Cardiac septum (tissue), 1 donor: ENCODE results near the gene KIAA1549. TPM values are rescaled to one million over a fixed set of nuclear protein-coding genes. Genes with fewer than 3 reads are reported as not detected.
"Not testable (repeated sequence)": the region's sequence is repeated elsewhere in the genome, so short reads cannot be mapped to it uniquely, and the experiment has no call there.

Experiments used
- DNase-seq: peaks from one replicate; pipeline ENCODE4 v3.0.0-alpha.2; 2020; ENCODE audit warnings: low spot score
- intact Hi-C: fragments of 100-400 bp; cut with DNase I; formaldehyde crosslinking; loops from one replicate; pipeline ENCODE4 v1.14.0; 2022
- total RNA-seq: library from RNA; stranded (reverse); fragmentation: NEBNext Ultra II Directional; extraction: Animal tissue kit (Norgen Biotek cat#: 25700); gene quantifications from one replicate; pipeline ENCODE4 v1.2.1, GENCODE V29; 2021
- donor health status: DM: no; HTN: no; CAD: no.

Gene KIAA1549
- total RNA-seq, 1 donor from 2014 or later = 1.4 TPM

- DNase-seq = no peak
- intact Hi-C loops = no loop called here
Observed at GRCh38 chr7:138837627-138838026, 143.6 kb downstream of the KIAA1549 start.

- intact Hi-C loops = no loop called here
- DNase-seq = no peak
Observed at GRCh38 chr7:138835087-138835486, 146.1 kb downstream of the KIAA1549 start.

- no peak for DNase-seq
- intact Hi-C loops = no loop called here
Observed at GRCh38 chr7:138834583-138834982, 146.6 kb downstream of the KIAA1549 start.

GRCh38 chr7:138833596-138833995 lies 147.6 kb downstream of the KIAA1549 start:
- intact Hi-C loops = no loop called here

GRCh38 chr7:138832966-138833365 lies 148.2 kb downstream of the KIAA1549 start:
- intact Hi-C loops = no loop called here
- DNase-seq = no peak

More at GRCh38 chr7:138833596-138833995, 147.6 kb downstream of the KIAA1549 start:
- DNase-seq = no peak

- intact Hi-C loops = no loop called here
- DNase-seq = no peak
Observed at GRCh38 chr7:138829335-138829734, 151.9 kb downstream of the KIAA1549 start.

GRCh38 chr7:138828302-138828701 lies 152.9 kb downstream of the KIAA1549 start:
- intact Hi-C loops = no loop called here
- DNase-seq = no peak

- DNase-seq = no peak
- intact Hi-C loops = no loop called here
Observed at GRCh38 chr7:138825049-138825721, 156.0 kb downstream of the KIAA1549 start.

- intact Hi-C loops = no loop called here
- DNase-seq = no peak
Observed at GRCh38 chr7:138822867-138823535, 158.2 kb downstream of the KIAA1549 start.

- intact Hi-C loops = no loop called here
- DNase-seq = no peak
Observed at GRCh38 chr7:138821912-138822311, 159.3 kb downstream of the KIAA1549 start.

- intact Hi-C loops = no loop called here
- DNase-seq = no peak
Observed at GRCh38 chr7:138819625-138820024, 161.6 kb downstream of the KIAA1549 start.

GRCh38 chr7:138816650-138817049 lies 164.5 kb downstream of the KIAA1549 start:
- DNase-seq = no peak
- intact Hi-C loops = no loop called here

GRCh38 chr7:138814816-138815332 lies 166.3 kb downstream of the KIAA1549 start:
- intact Hi-C loops = no loop called here
- no peak for DNase-seq

- intact Hi-C loops = no loop called here
- DNase-seq = no peak
Observed at GRCh38 chr7:138813945-138814344, 167.2 kb downstream of the KIAA1549 start.

- DNase-seq, intact Hi-C loops: not testable (repeated sequence)
Observed at GRCh38 chr7:138811327-138811726, 169.9 kb downstream of the KIAA1549 start.

GRCh38 chr7:138809346-138809745 lies 171.8 kb downstream of the KIAA1549 start:
- DNase-seq = no peak
- intact Hi-C loops = no loop called here

- intact Hi-C loops = no loop called here
Observed at GRCh38 chr7:138804618-138805017, 176.6 kb downstream of the KIAA1549 start.

GRCh38 chr7:138802706-138803105 lies 178.5 kb downstream of the KIAA1549 start:
- no peak for DNase-seq
- intact Hi-C loops = no loop called here

More at GRCh38 chr7:138804618-138805017, 176.6 kb downstream of the KIAA1549 start:
- no peak for DNase-seq

GRCh38 chr7:138801256-138801655 lies 179.9 kb downstream of the KIAA1549 start:
- intact Hi-C loops = no loop called here
- no peak for DNase-seq

- DNase-seq = no peak
- intact Hi-C loops = no loop called here
Observed at GRCh38 chr7:138799336-138800000, 181.7 kb downstream of the KIAA1549 start.
